Stimulated activated CD8-positive, alpha-beta memory T cell treated with anti-CD3 and anti-CD28 coated beads, Interleukin-4, amount 100 ng/mL, for 24 hours (primary cell): ENCODE data around the gene PRKG1.

Source experiments
- DNase-seq: peaks from one replicate; pipeline ENCODE4 v3.0.0-alpha.2; 2020; ENCODE audit warnings: low read depth

Gene PRKG1

DNA sequence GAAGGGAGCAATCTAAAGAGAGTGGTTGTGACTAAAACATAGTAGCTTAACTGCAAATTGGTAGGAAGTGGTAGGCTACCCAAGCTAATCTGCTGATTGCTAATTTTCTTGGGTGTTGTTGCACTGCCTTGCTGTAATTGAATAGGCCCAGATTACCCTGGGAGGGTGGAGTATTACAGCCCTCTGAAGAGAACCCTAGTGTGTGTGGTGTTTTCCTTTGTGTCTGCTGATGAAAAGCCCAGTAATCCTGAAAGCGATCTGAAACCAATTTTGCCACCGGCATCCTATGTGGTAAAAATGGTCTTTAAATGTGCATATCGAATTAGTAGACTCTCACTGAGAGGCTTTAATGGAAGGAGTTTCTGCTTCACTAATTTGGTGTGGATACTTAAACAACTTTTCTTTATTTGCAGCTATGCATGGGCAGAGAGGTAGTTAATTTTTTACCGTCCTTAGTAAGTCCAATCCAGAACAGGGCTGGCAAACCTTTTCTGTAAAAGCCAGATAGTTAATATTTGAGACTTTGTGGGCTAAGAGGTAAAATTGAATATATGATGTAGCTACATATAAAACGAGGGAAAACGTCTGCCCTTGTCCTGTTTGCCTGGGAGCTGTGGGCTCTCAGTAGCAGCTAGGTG is 532.7 kb downstream of the PRKG1 start:
- DNase-seq: no peak

DNA sequence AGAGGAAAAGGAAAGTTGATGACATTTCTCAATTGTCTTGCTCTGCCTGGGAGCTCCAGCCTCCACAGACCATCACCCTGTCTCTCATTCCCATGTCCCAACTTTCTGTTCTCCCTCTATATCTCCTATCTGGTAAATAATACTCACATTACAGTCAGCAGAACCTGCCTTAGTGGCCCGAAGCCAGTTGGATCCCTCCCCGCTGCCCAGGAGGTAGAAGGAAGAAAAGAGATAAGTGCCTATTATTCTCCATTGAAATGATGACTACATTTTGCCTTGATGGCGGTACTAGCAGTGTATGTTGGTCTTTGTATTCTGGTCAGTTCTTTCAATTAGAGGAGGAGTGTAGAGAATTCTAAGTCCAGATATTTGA is 533.2 kb downstream of the PRKG1 start:
- DNase-seq: no peak

DNA sequence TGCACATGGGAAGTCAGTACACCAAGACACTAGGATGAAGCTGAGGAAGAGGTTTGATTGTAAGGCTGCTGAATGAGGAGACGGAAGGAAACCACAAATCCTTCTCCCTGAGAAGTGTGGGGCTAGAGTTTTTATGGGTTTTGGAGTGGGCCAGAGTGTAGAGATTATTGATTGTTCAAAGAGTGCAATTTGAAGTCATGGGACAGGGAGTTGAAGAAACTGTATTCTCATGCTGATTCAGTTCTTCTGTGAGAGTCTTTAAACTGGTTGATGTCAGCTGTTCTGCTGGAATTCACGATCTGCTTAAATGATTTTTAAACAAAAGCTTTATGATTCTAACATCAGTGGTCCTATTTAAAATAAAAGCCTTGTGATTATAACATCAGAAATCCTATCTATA is 533.9 kb downstream of the PRKG1 start:
- DNase-seq: no peak

DNA sequence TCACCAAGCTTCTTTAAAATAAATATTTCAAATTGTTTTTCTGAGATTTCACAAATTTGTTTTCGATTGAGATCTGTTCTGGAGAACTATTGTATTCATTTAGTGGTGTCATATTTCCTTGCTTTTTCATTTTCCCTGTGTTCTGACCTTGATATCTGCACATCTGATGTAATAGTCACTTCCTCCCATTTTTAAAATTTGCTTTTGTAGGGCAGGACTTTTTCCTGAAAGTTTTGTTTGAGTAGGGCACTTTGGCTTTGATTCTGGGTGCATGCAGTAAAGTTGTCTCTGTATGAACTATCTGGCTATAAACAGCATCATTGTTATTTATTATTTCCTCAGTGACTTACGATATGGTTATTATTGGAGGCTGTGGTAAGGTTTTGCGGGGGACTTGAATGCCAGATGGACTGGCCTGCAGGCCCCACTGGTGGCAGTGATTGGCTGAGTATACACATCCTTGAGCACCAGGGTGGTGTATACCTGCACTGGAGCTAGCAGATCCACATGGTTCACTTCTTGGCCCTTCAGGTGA is 541.5 kb downstream of the PRKG1 start:
- DNase-seq: no peak

DNA sequence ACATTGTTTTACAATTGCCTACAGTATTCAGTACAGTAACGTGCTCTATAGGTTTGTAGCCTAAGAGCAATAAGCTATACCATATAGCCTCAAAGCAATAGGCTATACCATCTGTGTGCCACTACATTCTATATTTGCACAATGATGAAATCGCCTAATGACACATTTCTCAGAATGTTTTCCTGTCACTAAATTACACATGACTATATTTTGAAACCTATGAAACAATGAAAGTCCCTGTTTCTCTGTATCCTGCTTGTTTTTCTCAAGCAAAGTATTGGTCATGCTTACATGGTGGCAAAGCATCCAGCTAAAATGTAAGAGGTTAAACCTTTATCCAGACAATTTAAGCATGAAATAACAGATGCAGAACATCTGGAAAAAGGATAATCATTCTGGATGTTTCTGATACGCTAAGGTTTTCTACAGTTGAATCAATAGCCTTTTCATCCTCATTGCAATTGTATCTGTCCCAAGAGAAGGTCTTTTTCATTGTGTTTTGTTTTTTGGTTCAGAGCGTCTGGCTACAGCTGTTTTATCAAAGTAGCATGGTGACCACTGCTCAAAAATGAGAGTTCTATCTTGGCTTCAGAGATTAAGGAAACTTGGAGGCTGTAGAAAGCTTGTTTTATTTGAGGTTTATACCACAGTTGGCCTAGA is 543.4 kb downstream of the PRKG1 start:
- no peak for DNase-seq

DNA sequence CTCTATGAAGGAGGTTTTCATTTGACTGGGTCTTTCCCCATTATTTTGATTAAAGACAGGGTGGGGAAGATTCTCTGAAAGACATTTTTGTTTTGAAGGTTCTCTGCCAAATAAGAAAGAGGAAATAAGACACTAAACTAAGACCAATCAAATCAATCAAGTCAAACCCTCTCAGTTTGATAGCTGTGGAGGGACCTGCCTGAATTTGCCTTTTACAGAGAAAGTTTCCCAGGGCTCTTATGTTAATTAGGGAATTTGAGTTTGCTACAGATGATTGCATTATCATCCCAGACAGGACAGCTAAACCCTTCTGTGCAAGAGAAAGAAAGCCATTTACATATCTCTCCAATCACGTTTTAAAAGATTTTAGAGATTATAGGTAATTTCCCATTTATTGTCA is 545.1 kb downstream of the PRKG1 start:
- no peak for DNase-seq

DNA sequence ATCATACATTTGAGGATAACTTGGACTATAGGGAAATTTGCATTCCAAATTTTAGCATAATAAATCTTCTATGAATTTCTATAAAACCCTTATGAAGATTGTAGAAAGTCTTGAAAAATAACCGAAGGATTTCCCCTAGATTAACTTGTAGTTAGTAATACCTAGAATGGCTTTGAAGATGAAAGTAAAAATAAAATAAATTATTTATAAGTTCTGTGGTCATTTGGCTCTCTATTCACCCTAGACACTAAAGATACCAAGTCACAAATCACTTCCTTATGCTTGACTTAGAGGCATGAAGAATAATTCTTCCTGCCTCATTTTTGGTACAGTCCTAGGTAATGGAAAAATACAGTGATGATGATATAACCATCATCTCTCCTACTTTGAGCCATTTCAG is 545.8 kb downstream of the PRKG1 start:
- no peak for DNase-seq

DNA sequence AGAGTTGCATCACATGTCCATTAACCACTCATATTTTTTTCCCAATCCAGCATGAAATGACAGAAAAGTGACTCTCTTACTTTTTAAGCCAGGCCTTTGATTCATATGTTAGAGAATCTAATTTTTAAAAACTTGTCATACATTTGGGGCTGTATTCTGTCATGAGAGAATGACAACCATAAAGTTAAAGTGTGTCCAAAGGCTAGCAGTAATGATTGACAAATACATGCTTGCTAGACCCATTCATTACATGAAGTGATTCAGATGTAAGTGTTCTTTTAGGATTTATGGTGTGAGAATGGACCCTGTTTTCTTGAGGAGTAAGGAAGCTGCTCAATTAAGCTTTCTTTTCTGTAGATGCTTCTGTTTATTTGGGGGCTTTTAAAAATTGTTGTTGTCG is 549.7 kb downstream of the PRKG1 start:
- DNase-seq: no peak

DNA sequence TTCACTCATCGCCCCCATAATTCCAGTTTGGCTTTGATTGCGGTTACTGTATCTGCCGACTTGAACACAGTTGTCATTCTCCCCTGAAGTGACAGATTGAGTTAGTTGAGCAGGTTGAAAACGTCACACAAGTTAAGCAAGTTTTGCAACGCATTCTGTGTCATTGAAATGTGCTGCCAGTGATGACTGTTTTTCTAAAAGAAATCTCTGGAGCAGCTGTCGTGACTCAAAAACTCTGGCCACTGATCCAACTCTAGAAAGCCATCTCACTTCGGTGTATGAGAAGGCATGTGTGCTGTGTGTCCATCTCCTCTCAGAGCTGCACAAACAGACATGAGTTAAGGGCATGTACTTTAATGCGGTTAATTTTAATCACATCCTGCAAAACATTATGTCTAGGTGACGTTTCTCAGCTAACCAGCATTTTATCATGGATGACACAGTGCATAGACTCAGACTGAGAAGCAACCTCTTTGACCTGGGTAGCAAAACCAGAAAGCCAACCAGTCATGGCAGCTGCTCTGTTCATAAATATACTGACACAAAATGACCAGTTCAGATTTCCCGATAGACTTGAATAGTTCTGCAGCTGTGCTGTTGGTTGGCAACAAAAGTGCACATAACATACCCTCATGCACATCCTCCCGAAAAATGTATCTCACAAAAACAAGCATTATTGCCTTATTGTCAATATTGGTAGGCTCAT is 555.8 kb downstream of the PRKG1 start:
- DNase-seq: no peak

DNA sequence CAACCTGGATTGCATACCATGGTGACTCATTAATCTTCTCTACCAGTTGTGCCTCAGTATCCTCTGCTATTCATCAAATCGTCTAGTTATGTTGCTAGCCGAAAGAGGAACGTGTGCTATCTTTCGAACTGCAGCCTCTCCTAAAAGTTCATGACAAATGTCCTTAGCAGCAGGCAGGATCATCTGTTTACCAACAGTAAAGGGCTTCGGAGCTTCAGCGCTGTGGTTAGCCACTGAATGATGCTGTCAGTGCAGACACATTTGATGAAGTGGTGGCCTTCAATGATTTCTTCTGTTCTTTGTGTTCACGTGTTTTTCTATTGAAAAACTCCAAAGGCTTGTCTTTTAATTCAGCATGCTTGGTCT is 556.3 kb downstream of the PRKG1 start:
- no peak for DNase-seq

DNA sequence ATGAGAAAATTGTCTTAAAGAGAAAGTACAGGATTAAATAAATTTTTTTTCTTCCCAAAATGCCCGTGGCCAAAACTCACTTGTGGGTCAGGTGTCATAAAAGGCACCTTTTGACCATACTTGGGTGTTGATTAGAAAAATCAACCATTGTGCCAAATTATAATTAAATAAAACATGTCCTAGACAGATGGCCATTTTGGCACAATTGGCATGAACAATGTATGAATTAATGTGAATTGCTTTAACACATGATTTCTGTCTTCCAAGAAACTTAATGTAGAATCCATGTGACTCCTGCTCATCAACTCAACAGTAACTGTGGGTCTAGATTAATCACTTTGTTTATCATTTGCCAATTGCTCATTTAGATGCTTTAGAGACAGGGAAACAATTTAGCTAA is 561.1 kb downstream of the PRKG1 start:
- no peak for DNase-seq

DNA sequence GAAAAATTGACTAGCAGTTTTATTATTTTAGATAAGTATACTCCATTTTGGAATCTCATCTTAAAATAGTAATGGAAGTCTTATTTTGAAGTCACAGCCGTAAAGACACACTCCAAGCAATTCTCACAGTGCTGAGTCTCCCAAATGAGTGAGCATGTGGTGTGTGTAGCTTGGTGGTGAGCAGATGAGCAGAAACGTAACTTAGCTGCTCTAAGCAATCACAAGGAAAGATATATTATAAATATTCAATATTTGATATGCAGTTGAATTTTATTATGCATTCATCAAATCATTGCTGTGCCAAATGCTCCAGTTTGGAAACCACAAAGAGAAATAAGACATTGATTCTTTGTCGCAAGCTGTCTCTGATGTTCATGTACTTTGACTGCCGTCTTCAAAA is 563.9 kb downstream of the PRKG1 start:
- DNase-seq: no peak

DNA sequence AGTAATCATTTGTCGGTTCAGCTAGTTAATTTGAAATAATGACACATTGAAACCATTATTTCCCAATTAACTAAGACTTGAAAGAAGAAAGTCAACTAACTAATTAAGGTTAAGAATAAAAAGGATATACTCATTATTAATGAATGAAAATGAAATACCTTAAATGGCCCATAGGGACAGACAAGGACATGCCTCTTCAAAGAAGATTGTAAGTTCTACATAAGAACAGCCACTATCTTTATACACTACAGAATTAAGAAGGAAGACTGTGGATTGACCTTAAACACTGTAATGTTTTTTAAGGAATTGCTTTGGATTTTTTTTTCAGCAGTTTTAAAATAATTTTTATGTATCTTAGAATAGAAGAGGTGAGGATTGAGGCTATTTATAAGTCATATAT is 564.5 kb downstream of the PRKG1 start:
- no peak for DNase-seq

DNA sequence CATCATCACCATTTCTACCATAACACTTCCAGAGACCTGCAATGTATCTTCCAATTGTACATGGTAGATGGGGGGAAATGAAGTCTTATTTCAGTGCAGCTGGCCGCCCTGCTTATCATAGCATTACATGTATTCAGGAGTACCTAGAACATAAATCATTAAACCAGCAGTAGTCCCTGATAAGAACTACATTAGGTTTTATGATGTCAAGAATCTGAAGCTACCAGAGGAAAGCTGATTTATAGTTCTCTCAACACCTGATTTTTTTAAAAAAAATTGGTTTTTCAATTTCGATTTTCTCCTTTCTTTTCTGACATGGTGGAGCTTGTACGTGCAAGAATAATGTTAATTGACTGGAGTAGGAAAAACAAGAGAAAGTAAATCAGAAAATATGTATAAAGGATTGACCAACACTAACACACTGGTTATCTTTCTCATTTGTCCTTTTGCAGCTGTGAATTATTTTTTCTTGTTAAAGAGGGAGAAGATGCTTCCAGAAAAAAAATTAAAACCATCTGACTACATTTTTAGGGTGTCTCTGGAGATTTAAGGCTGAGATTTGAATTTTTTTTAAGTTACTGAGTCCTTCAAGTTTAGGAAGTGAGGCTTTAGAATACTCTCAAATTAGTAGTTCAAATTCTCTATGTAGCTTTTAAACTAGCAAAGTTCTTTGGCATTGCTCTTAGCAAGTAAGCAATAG is 566.0 kb downstream of the PRKG1 start:
- no peak for DNase-seq

DNA sequence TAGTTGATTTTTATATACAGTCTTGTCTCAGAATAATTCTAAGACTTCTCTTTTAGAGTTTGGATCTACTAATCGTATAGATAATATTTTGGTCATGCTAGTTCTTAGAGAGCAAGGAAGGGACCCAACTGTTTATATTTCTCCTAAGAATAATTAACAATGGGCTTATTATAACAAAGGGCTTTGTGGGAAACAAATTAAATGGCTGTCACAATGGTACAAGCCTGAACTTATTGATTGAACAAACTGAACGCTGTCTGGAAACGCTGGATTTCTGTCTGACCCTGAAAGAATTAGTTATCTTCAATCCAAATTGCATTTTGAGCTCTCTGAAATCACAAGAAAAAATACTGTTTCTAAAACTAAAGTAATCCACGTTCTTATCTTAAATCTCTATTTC is 568.3 kb downstream of the PRKG1 start:
- no peak for DNase-seq

DNA sequence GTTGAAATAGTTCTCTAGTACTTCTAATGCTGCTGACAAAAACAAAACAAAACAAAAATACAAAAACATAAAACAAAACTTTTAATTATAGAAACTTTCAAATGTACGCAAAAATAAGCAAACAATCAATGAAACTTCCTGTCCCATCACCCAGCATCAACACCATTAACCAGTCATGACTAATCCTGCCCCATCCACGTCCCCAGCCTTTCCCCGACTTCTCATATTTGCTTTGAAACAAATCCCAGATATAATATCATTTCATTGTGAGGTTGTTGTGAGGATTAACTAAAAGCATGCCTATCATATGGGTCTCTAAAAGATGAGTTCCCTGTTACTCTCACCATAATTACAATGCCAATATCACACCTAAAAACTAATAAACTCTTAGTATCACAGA is 569.4 kb downstream of the PRKG1 start:
- DNase-seq: no peak

DNA sequence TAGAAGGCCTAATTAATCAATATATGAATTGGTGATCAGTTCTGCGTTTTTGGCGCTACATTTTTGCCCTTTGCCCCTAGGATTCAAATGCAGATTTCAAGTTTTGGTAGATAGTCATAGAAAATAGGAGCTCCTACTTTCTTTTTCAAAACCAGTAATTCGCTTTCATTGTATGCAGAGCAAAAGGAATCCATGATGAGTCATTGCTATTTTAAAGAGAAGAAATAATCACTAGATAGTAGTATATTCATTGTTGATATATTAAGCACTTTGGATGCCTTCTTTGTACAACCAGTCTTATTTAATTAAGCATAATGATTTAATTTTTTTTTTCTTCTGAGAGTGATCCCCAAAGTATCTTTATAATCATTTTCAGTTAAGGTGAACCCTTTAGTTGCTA is 574.8 kb downstream of the PRKG1 start:
- DNase-seq: no peak

DNA sequence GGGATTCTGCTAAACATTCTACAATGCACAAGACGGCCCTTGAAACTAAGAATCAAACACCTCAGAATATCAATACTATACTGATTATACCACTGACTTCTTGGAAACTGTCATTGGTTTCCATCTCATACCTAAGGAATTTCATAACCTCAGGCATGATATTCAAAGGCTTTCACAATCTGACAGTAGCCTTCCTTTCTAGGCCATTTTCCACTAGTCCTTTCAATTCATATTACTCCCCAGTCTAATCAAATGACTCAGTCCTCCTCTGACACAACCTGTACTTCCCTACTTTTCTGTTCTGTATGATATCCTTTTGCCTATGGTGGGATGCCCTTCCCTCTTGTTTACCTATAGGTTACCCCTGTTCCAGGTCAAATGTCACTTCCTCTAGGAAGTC is 576.8 kb downstream of the PRKG1 start:
- no peak for DNase-seq

DNA sequence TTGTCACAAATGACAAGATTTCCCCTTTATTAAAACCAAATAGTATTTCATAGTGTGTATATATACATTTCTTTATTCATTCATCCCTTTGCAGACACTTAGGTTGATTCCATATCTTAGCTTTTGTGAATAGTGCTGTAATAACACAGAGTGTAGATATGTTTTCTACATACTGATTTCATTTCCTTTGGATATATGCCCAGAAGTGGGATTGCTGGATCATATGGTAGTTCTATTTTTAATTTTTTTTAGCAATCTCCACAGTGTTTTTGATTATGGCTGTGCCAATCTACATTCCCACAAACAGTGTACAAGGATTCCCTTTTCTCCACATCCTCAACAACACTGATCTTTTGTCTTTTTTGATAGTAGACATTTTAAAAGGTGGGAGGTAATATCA is 578.7 kb downstream of the PRKG1 start:
- no peak for DNase-seq

DNA sequence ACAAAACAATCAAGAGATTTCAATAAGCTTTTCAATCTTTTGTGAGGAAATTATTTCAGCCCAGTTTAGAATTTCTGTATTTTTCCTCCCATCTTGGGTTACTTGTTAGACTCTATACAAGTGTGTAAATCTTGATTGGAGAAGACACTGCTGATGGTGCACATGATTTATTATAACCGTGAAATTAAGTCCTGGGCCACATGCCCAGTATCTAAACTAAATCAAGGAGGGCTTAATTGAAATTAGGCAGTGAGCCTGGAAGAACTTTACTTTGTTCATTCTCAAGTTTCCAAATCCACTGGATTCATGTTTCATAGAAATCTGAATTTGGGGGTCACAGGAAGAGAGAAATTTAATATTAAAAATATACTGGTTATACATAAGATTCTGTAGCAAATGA is 580.6 kb downstream of the PRKG1 start:
- DNase-seq: no peak

DNA sequence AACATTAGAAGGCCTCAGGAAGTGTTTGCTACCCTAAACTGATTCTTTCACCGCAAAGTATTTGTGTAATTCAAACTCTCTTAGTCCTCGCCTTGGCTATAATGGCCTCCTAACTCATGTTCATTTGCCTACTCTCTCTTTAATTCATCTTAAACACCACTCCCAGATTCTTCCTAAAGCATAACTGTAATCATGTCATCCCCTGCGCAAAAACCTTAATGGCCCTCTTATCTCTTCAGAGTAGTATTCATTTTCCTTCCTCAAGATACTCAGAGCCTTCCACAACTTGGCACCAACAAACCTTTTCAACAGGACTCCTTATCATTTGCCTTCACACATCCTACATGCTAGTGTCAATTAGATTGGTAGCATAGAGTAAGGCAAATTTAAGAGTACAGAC is 582.2 kb downstream of the PRKG1 start:
- no peak for DNase-seq

DNA sequence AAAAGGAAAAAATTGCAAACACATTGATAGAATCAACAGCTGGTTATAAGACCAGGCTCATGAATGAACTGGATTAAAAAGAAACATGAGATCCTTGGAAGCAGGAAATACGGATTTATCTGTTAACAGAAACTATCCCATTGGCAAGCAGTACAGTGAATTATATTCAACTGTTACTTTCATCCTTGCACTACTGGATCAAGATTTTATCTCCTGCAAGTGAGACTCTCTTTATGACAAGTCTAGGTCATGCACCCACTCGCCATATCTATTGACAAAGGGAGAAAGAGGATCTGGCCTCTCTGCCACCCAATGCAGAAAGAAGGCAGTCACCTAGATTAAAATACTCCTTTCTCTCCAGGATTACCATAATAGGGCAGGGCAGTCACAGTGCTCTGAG is 583.7 kb downstream of the PRKG1 start:
- no peak for DNase-seq

DNA sequence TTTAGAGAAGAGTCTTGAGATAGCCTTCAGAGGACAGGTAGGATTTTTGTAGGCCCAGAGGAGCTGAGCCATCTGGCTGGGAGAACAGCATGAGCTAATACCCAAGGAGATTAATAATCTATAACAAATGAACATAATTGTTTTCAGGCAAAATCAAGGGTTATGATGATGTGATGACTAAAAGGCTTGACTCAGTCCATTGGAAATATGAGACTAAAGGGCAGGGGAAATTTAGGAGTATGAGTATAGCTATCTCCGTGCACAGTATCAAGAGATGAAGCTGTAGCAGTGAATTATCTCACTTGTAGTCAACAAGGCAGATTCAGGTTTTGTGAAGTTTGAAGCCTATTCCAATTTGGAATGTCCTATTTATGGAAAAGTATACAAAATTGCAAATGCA is 585.1 kb downstream of the PRKG1 start:
- no peak for DNase-seq
